Erythroblast (primary cell): ENCODE data around the gene OOSP4A.

Experiments used
- GATA1 ChIP-seq: IDR thresholded peaks from 2 replicates; pipeline ENCODE4 v1.6.1; 2011; ENCODE audit warnings: low read depth, mild to moderate bottlenecking, control low read depth, low read length, moderate library complexity
- POLR2A ChIP-seq: IDR thresholded peaks from 2 replicates; pipeline ENCODE4 v1.6.1; 2011; ENCODE audit warnings: mild to moderate bottlenecking, low read length

DNA sequence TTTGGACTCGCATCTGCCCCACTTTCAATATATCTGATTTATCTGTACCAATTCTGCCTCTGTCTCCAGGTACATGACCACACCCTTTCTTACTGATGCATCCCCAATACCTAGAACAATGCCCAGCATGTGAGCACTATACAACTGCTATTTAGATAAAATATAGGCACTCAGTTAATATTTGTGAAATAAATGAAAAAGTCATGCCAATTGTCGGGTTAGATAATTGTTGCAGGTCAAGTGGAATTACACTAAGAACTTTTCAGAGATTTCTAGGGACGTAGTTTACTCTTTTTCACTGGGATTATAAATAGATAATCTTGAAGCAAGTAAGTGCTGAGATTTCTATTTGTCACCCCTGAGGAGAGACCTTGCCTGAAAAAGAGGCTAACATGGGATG lies 20.5 kb downstream of the OOSP4A start:
- no peak for TF ChIP-seq POLR2A
- no peak for TF ChIP-seq GATA1
